Activated CD8-positive, alpha-beta memory T cell treated with anti-CD3 and anti-CD28 coated beads, Interleukin-2, amount 50 U/mL, for 24 hours (primary cell): ENCODE data around the gene RGS14.
"Not testable (repeated sequence)": the region's sequence is repeated elsewhere in the genome, so short reads cannot be mapped to it uniquely, and the experiment has no call there.

Experiments used
- DNase-seq: peaks from one replicate; pipeline ENCODE4 v3.0.0-alpha.2; 2020; ENCODE audit errors: extremely low read depth

Gene RGS14

DNA sequence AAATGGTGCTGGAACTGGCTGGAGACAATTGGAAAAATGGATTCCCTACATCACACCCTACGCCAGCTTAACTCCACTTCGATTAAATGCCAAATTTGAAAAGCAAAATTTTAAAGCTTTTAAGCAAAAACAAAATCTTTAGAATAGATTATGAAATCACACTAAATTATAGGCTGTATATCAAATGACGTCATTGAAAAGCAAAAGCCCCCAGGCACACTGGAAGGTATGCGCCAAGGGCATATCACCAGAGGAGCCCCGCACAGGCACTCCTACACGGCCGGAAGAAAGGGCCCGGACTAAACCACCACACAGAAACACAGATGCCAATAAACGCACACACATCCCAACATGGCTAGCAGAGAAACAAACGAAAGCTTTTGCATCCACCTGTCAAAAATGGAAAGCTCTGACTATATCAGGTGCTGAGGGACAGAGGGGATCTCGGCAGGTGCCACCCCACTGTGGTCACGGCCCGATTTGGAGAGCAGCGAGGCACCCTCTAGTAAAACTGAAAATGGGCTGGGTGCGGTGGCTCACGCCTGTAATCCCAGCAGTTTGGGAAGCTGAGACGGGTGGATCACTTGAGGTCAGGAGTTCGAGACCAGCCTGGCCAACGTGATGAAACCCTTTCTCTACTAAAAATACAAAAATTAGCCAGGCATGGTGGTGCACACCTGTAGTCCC lies 29.0 kb upstream of the RGS14 start:
- no peak for DNase-seq

- DNase-seq = no peak
Measured at GRCh38 chr5:177329883-177330282, 27.8 kb upstream of the RGS14 start.

DNA sequence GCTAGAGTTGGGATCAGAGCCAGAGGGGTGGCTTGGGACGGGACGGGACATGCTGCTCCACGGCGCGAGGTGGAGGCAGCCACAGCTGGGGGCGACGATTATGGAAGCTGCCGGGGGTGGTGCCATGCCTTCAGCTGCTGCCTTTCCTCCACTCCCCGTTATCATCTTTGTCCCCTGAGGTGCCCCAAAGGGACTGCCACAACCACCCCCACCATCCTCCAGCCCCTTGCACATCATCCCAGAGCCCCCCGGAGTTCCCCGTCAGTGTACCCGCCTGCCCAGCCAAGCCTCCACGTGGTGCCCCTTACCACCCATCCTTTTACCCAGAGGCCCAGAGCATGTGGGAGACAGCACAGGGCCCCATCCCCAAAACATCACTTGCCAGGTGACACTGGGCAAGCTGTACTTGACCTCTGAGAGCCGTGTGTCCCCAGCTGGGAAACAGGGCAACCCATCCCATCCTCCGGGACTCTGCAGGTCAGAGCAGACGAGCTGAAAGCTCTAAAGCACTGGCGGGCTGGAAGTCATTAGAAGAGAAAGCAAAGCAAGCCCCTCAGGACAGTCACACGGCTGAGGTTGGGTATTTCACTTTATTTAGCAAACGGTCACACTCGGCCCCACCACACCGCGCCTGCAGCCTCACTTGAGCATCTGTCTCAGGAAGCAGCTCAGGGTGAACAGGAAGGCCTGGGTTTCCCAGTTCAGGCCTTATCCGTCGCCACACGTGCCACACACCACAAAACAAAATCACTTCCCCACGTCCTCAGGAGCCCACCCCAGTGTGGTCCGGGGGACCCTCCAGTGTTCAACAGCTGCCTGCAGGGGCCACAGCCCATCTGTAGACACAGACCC lies 26.5 kb upstream of the RGS14 start:
- no peak for DNase-seq

DNA sequence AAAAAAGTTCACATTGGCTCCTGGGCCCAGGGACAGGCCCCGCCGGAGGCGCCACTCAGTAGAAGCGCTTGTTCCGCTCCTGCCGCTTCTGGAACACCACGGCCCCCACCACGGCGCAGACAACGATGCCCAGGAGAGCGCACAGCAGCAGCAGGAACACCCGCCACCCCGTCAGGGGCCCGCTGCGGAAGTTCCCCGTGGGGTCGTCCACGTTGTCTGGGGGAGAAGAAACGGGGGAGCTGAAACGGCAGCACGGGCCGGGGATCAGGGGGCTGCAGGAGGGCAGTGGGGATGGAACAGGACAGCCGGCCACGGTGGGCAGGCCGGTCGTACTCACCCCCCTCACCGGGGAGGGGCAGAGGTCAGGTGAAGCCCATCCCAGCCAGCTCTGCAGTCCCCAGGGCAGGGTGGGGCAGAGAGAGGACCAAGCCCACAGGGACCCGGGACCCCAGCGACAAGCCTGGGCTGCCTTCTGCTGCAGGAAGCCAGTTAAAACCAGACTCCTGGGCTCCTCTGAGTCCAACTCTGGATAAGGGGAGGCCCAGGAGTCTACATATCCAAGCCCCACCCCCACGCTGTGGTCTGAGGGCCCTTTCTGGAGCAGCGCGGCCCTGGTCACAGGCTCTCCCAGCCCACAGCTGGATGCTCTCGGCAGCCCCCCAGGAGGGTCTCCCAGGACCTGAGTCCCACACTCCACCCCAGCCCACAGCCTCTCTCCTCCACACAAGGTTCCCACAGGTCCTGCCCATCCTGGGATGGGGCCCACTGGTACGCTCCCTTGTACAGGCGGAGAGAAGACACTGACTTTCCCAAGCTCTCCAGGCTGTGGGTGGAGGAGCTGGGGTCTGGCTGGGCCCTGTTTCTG lies 25.5 kb upstream of the RGS14 start:
- DNase-seq = no peak

DNA sequence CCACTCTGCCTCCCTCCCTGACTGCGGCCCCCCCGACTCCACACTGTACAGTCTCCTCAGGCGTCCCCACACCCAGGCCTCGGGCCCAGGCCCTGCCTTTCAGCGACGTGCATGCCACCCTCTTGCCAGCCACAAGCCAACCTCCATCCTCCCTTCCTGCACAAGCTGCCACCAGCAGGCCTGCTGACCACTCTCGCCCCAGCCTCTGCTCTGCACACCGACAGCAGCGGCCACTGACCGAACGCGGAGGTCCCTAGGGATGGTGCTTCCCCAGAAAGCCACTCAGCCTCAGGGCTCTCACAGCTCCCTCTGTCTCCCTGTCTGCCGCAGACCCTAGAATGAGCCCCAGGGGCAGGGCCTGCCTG lies 24.8 kb upstream of the RGS14 start:
- DNase-seq = no peak

GRCh38 chr5:177333420-177334154 lies 24.1 kb upstream of the RGS14 start:
- DNase-seq = no peak

DNA sequence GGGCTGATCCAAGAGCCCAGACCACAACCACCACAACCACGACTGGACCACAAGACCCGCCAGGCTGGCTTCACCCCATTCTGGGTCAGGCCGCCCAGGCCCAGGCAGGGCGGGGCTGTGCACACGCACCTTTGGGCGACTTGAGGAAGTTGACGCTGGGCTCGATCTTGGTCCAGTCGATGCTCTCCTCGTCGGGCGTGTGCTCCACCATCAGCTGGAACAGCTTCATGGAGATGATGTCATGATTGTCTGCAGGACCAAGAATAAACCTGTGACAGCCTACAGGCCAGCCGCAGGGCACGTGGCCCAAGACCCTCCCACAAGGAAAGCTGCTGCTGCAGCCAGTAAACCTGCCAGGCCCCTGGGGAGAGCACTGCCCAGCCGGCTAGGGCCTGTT lies 23.6 kb upstream of the RGS14 start:
- no peak for DNase-seq

DNA sequence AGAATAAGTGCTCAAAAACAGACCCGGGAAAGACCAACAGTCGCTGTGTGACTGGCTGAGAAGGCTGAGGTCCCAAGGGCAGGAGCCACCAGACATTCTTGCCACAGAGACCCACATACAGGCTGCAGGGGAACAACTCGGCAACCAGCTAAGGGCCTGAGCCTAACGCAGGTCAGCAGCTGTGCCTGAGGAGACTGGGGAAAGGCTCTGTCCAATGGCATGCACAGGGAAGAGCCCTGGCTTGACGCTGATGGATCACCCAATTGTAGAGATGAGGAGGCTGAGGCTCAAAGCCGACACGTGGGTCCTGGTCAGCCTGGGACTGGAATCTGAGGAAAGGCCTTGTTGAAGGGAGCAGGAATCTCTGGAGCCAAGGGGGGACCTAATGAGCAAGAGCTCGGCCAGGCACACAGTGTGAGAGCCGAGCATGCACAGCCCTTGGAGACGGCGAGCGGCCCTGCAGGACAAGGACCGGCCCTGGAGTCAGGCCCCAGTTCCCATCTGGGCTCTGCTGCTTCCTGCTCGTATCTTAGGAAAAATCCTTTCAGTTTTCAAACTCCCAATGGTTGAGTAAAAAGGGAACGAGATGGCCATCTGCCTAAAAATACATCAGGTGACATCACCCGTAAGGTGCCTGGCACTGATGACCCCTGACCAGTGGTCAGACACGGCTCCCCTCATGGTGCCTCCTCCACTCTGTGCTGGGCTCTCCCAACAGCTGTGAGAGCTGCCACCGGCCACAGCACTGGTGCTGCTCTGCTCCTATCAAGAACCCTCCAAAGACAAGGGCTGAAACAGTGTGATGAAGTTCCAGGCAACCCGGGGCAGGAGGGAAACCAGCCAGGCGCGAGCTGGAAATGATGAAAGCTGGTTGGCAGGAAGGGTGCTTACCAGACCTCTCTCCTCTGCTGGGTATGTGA lies 22.7 kb upstream of the RGS14 start:
- DNase-seq = no peak

DNA sequence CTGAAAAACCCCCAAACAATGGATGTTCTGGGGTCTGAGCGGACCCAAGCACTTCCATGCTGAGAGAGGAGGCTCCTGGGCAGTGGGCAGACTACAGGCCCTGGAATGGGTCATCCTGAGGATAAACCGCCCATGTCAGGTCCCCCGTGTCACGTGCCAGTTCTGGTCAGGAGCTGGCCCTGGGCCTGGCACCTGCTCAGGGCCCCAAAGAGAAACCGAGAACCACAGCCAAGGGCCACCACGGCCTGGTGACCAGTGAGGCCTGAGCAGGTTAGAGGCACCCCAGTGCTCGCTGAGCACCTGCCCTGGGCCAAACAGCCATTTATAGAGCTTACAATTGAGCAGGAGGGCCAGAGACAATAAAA lies 22.0 kb upstream of the RGS14 start:
- no peak for DNase-seq

DNA sequence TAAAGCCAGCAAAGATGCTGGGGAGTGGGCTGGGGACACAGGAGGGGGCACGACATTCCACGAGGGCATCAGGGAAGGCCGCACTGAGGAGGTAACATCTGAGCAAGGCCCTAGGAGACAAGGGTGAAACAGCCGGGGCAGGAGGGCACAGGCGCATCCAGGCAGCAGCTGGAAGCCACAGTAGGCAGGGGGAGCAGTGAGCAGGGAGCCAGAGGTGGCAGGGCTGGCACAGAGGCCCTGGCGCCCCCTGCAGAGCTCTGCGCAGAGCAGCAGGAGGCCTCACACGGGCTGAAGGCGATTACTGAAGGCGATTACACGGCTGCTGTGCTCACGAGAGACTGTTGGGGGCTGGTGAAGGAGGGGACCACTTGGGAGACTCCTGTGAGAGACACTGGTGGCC lies 21.6 kb upstream of the RGS14 start:
- no peak for DNase-seq

DNA sequence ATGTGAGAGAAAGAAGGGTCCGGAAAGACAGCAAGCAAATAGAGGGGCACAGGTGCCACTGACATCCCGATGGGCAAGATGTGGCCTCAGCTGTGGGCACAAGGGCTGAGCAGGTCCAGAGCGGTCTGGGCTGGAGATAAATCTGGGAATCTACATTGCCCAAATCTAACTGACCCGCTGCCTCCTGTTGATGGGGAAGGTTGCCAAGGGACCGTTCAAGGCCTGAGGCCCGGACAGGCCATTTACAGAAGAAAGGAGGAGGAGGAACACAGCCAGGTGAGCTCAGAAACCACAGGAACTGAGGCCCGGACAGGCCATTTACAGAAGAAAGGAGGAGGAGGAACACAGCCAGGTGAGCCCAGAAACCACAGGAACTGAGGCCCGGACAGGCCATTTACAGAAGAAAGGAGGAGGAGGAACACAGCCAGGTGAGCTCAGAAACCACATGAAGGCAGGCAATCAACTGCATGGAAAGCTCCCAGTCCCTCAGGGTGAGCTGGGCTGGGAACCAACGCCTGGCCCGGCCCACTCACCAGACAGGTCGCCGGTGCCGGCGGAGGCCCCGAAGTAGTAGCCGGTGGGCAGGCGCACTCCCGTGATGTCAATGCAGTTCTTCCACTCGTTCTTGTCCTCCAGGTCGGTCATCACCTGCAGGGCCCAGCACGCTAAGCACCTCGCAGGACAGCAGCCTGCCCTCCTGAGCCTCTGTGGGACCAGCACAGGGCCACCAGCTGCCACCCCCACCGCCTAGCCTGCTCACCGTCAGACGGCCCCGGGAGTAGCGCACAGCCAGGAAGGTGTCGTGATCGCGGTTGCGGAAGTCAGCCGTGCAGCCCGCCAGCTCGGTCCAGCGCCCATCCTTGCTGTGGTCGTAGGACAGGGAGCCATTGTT lies 20.9 kb upstream of the RGS14 start:
- no peak for DNase-seq

GRCh38 chr5:177338251-177339106 lies 19.2 kb upstream of the RGS14 start:
- no peak for DNase-seq

- no peak for DNase-seq
Measured at GRCh38 chr5:177339107-177339638, 18.6 kb upstream of the RGS14 start.

DNA sequence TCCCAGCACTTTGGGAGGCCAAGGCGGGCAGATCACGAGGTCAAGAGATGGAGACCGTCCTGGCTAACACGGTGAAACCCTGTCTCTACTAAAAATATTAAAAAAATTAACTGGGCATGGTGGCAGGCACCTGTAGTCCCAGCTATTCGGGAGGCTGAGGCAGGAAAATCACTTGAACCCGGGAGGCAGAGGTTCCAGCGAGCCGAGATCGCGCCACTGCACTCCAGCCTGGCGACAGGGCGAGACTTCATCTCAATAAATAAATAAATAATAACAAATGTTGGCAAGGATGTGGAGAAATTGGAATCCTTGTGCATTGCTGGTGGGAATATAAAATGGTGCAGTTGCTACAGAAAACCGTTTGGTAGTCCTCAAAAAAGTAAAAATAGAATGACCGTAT lies 14.7 kb upstream of the RGS14 start:
- not testable (repeated sequence) for DNase-seq

GRCh38 chr5:177343777-177344176 lies 13.9 kb upstream of the RGS14 start:
- DNase-seq = no peak

DNA sequence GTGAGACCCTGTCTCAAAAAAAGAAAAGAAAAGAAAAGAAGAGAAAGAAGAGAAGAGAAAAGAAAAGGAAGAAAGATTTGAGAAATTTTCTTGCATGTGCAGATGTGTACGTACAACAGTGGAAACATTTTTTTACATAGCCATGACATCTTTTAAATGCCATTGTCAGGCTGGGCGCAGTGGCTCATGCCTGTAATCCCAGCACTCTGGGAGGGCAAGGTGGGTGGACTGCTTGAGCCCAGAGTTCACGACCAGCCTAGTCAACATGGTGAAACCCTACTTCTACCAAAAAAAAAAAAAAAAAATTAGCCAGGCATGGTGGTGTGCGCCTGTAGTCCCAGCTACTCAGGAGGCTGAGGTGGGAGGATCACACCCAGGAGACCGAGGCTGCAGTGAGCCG lies 12.8 kb upstream of the RGS14 start:
- no peak for DNase-seq

DNA sequence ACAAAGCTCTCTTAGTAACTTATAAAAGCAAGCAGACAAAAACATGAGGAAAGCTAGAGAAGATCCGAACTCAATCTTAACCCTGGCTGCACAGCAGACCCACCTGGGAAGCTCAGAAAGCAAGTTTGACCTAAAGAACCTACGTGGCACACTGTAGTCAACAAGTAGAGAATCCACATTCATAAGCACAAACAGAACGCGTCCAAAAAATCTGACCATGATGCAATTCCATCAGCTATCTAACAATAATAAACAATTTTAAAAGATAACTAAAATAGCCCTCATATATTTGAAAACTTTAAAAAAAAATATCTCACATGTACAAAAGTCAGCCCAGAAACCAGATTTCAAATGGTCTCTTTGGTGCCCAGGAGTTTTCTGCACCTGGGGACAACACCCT lies 10.9 kb upstream of the RGS14 start:
- no peak for DNase-seq

GRCh38 chr5:177347699-177348098 lies 10.0 kb upstream of the RGS14 start:
- no peak for DNase-seq

GRCh38 chr5:177349362-177349647 lies 8.4 kb upstream of the RGS14 start:
- DNase-seq = no peak
